ENCODE results near the gene HACD1. TPM values are rescaled to one million over a fixed set of nuclear protein-coding genes. Genes with fewer than 3 reads are reported as not detected.

HACD1 gene
- polyA plus RNA-seq, 3 donors = 0.53 to 1.4 (median 0.86) TPM

GRCh38 chr10:17649836-17650235 is 32.7 kb upstream of the HACD1 start:
- 100% methylated on average over 2 of the region's 2 CpGs for WGBS (ENCODE audit: insufficient coverage)
- no peak for TF ChIP-seq CTCF (IDR thresholded peaks at IDR 0.05)
- Histone ChIP-seq H3K9me3 (replicated peaks in 1 of 2; ENCODE audit: control insufficient read depth in 1 of 2, insufficient read depth in 1 of 2, low read length in 2 of 2) (peaks cover 0 to 12% of the 10 kb centered on the region in 2 donors), H3K36me3 (replicated peaks in 1 of 2; ENCODE audit: control insufficient read depth in 1 of 2, insufficient read depth in 2 of 2, low read length in 2 of 2) (peaks cover 0 to 20% of the 10 kb centered on the region in 2 donors), H3K79me2 (ENCODE audit: insufficient read depth, low read length) (peaks cover 98% of the 10 kb centered on the region), H3K27me3 (ENCODE audit: control insufficient read depth in 2 of 2, insufficient read depth in 2 of 2, low read length in 2 of 2) (no peaks in the 10 kb centered on the region), H2AFZ (ENCODE audit: insufficient read depth, low read depth, low read length, poor library complexity, severe bottlenecking) (no peak overlapping the region), H3K4me3 (replicated peaks in 1 of 3; ENCODE audit: low read depth in 2 of 3, low read length in 3 of 3) (no peak overlapping the region), H3K4me1 (ENCODE audit: control insufficient read depth in 1 of 2, insufficient read depth in 2 of 2, low read length in 2 of 2) (peaks cover 36% of the 10 kb centered on the region in 2 donors), H3K9ac (ENCODE audit: insufficient read depth, low read length, poor library complexity, severe bottlenecking) (no peak overlapping the region), H4K20me1 (ENCODE audit: insufficient read depth, low read length) (peaks cover 61% of the 10 kb centered on the region), H3K27ac (ENCODE audit: low read depth in 1 of 2, low read length in 2 of 2) (no peak overlapping the region), H3K4me2 (replicated peaks; ENCODE audit: extremely low read depth, low read length, poor library complexity, severe bottlenecking) (no peak overlapping the region)
- peaks cover 0 to 2% (median 0%) of the 10 kb centered on the region in 3 donors for H3K27me3 Mint-ChIP-seq (ENCODE audit: low read depth in 3 of 3)
- no peak for DNase-seq
- intact Hi-C loops (cut with micrococcal nuclease) = loop anchor here in 1 of 2 donors (10.0 kb wide), 1 partner anchor 1005 kb away; the partner anchor contains the start of genes ARL5B and NSUN6
- peaks cover 54% of the 10 kb centered on the region for H3K4me1 Mint-ChIP-seq
- H3K9me3 Mint-ChIP-seq = peaks cover 0 to 9% (median 8%) of the 10 kb centered on the region in 7 donors
- no peak overlapping the region for H3K4me3 Mint-ChIP-seq
- no peak overlapping the region for H3K27ac Mint-ChIP-seq
- H3K36me3 Mint-ChIP-seq = peaks cover 22 to 38% of the 10 kb centered on the region in 2 donors

GRCh38 chr10:17649052-17649451 is 31.9 kb upstream of the HACD1 start:
- no peak for TF ChIP-seq CTCF (IDR thresholded peaks at IDR 0.05)
- Histone ChIP-seq H4K20me1 (ENCODE audit: insufficient read depth, low read length) (peaks cover 58% of the 10 kb centered on the region), H3K27ac (ENCODE audit: low read depth in 1 of 2, low read length in 2 of 2) (no peak overlapping the region)

More at GRCh38 chr10:17649052-17649451, 31.9 kb upstream of the HACD1 start:
- no peak overlapping the region for H3K4me3 ChIP-seq (replicated peaks in 1 of 3; ENCODE audit: low read depth in 2 of 3, low read length in 3 of 3)
- H3K27me3 ChIP-seq (ENCODE audit: control insufficient read depth in 2 of 2, insufficient read depth in 2 of 2, low read length in 2 of 2) = no peaks in the 10 kb centered on the region
- H3K27ac Mint-ChIP-seq = peak overlapping the region in 1 of 7 donors; percentile 72
- H3K9me3 Mint-ChIP-seq = peaks cover 0 to 9% (median 8%) of the 10 kb centered on the region in 7 donors
- DNase-seq = no peak
- peaks cover 0 to 2% (median 0%) of the 10 kb centered on the region in 3 donors for H3K27me3 Mint-ChIP-seq (ENCODE audit: low read depth in 3 of 3)
- H3K9me3 ChIP-seq (replicated peaks in 1 of 2; ENCODE audit: control insufficient read depth in 1 of 2, insufficient read depth in 1 of 2, low read length in 2 of 2) = peaks cover 0 to 12% of the 10 kb centered on the region in 2 donors
- 100% methylated on average over 3 of the region's 4 CpGs for WGBS (ENCODE audit: insufficient coverage)
- no peak overlapping the region for H3K9ac ChIP-seq (ENCODE audit: insufficient read depth, low read length, poor library complexity, severe bottlenecking)
- peaks cover 22 to 38% of the 10 kb centered on the region in 2 donors for H3K36me3 Mint-ChIP-seq
- no peak overlapping the region for H3K4me2 ChIP-seq (replicated peaks; ENCODE audit: extremely low read depth, low read length, poor library complexity, severe bottlenecking)
- no peak overlapping the region for H2AFZ ChIP-seq (ENCODE audit: insufficient read depth, low read depth, low read length, poor library complexity, severe bottlenecking)
- H3K4me1 Mint-ChIP-seq = peaks cover 53% of the 10 kb centered on the region
- H3K4me1 ChIP-seq (ENCODE audit: control insufficient read depth in 1 of 2, insufficient read depth in 2 of 2, low read length in 2 of 2) = peaks cover 41 to 42% of the 10 kb centered on the region in 2 donors
- intact Hi-C loops (cut with micrococcal nuclease) = loop anchor here in 1 of 2 donors (10.0 kb wide), 1 partner anchor 1006 kb away; the partner anchor contains the start of genes ARL5B and NSUN6
- peaks cover 99% of the 10 kb centered on the region for H3K79me2 ChIP-seq (ENCODE audit: insufficient read depth, low read length)
- H3K36me3 ChIP-seq (replicated peaks in 1 of 2; ENCODE audit: control insufficient read depth in 1 of 2, insufficient read depth in 2 of 2, low read length in 2 of 2) = peaks cover 0 to 20% of the 10 kb centered on the region in 2 donors
- no peak overlapping the region for H3K4me3 Mint-ChIP-seq

All from CD14-positive monocyte (primary cell).